Effector CD4-positive, alpha-beta T cell (primary cell): ENCODE data around the gene BSND.
"Not testable (repeated sequence)": the region's sequence is repeated elsewhere in the genome, so short reads cannot be mapped to it uniquely, and the experiment has no call there.

Experiments used
- DNase-seq: peaks from one replicate; pipeline ENCODE4 v3.0.0-alpha.2; 2020

Gene BSND

DNA sequence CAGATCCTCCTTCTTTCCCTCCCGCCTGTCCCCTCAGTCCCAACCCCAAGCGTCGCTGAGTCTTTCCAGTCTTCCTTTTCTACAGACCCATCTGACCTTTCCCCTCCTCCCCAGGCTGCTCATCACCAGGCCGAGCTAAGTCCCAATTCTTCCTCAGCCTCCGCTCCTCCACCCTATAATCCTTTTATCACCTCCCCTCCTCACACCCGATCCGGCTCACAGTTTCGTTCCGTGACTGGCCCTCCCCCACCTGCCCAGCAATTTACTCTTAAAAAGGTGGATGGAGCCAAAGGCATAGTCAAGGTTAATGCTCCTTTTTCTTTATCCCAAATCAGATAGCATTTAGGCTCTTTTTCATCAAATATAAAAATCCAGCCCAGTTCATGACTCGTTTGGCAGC is 25.4 kb downstream of the BSND start:
- not testable (repeated sequence) for DNase-seq

DNA sequence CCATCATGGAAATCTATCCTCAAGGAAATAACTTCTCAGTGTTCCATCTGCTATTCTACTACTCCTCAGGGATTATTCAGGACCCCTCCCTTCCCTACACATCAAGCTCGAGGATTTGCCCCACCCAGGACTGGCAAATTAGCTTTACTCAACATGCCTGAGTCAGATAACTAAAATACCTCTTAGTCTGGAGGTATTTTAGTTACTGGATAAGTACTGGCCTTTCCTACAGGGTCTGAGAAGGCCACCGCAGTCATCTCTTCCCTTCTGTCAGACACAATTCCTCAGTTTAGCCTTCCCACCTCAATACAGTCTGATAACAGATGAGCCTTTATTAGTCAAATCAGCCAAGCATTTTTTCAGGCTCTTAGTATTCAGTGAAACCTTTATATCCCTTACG is 27.9 kb downstream of the BSND start:
- DNase-seq = not testable (repeated sequence)

DNA sequence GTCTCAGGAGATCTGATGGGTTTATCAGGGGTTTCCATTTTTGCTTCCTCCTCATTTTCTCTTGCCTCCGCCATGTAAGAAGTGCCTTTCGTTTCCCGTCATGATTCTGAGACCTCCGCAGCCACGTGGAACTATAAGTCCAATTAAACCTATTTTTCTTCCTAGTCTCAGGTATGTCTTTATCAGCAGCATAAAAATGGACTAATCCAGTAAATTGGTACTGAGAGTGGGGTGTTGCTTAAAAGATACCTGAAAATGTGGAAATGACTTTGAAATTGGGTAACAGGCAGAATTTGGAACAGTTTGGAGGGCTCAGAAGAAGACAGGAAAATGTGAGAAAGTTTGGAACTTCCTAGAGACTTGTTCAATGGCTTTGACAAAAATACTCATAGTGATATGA is 32.4 kb downstream of the BSND start:
- DNase-seq = not testable (repeated sequence)

DNA sequence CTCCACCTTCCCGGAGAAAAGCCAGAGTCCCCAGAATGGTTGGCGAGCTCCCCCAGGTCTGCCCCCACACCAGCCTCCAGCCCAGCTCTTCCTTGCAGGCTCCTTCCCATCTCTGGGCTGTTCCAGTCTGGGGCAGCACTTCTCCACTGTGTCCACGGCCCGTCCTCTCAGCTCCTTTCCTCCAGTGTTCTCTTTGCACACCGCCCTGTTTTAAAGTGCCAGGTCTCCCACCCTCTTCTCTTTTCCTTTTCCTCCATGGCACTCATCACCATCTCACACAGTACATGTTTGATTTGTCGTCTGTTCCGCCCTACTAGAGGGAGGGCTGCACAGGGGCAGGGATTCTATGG is 34.5 kb downstream of the BSND start:
- no peak for DNase-seq

DNA sequence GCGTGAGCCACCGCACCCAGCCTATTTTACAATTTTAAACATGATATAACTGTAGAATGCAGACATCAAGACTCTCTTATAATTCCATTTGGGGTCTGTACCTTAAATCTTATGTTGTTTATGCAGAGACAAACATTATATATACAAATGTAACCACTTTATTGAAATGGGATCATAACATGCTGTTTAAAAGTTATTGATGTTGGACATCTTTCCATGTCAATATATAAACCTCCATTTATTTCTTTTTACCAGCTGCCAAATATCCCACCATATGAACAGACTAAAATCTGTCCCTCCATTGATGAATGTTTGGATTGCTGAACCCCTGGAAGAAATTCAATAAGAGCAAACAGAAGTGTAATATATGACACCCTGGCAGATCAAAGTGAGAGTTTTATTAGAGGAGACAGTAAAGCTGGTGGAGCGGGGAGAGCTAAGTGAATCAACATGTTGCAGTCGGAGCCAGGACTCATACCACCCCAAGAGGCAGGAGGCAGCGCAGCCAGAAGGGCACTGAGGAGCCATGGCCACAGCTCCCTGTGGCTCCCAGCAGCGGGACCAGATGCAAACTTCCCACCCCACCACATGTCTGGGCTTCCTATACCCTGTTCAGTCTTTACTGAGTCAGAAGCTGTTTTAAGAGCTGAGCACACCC is 35.9 kb downstream of the BSND start:
- no peak for DNase-seq

DNA sequence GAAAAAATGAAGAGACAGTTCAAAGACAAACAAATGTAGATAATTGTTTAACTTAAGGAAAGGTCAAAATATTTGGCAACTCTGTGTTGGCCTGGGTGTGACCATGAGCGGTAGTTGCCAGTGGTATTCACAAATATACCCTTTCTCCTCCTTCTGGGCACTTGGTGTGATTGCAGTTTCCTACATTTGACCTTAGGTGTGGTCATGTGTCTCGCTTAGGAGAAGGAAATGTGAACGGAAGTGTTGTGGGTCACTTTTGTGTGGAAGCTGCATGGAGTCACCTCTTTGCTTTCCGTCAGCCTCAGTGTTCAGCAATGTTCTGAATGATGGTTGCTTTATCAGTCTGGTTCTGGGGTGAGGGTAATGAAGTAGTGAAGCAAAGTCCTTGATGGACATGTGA is 37.2 kb downstream of the BSND start:
- DNase-seq = no peak

DNA sequence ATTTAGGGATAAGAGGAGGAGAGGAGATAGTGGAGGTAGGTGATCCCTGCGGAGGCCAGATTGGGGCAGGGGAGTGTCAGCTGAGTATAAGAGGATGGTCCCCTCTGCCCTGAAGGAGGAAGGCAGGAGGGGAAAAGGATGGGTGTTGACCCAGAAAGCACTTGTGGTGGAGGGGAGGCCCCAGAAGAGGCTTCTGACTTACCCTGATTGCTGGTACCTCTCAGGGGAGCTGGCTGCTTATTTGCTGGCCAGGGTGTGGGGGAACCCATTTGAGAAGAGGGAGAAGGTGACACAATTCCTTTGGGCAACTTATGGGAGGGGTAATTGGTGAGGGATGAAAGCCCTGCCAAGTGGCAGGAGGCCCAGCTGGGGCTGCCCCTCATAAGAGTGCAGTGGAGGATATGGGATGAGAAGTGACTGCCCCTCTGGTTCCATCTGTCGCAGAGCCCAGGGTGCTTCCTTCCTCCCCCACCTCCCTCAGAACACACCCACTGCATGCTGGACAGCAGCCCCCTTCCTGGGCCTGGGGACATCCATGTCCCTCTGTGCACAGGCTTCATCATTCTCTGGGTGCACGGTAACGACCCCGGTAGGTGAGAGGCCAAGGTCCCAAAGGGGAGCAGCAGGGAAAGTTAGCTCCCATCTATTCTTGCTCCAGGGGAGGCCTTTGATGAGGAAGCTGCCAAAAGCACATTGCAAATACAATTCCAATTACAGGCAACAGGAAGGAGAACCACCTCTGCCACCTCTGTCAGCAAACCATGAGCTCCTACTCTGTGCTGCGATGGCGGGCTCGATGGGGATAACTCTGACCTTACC is 39.2 kb downstream of the BSND start:
- DNase-seq = no peak

DNA sequence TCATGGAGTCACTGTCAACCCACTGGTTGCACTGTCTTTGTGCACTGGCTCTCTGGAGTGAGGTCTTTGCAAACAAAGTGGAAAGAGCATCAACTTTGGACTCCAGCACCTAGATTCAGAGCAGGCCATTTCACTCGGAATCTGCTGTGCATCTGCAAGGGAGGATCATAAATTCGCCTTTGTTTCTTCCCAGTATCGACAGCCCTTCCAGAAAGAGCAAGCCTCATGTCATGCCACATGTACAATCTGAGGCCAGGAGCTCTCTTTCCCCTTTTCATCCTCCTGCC is 39.8 kb downstream of the BSND start:
- DNase-seq = no peak

DNA sequence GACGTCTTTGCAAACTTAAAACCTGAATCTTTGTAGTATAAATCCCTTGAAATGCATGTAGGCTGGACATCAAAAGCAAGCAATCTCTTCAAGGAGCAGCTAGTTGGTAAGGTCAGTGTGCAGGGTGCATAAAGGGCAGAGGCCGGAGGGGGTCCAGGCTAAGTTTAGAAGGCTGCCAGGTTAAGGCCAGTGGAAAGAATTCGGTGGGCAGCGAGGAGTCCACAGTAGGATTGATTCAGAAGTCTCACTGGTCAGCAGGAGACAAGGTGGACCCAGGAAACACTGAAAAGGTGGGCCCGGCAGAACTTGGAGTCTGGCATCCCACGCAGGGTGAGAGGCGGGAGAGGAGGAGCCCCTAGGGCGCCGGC is 40.2 kb downstream of the BSND start:
- no peak for DNase-seq

DNA sequence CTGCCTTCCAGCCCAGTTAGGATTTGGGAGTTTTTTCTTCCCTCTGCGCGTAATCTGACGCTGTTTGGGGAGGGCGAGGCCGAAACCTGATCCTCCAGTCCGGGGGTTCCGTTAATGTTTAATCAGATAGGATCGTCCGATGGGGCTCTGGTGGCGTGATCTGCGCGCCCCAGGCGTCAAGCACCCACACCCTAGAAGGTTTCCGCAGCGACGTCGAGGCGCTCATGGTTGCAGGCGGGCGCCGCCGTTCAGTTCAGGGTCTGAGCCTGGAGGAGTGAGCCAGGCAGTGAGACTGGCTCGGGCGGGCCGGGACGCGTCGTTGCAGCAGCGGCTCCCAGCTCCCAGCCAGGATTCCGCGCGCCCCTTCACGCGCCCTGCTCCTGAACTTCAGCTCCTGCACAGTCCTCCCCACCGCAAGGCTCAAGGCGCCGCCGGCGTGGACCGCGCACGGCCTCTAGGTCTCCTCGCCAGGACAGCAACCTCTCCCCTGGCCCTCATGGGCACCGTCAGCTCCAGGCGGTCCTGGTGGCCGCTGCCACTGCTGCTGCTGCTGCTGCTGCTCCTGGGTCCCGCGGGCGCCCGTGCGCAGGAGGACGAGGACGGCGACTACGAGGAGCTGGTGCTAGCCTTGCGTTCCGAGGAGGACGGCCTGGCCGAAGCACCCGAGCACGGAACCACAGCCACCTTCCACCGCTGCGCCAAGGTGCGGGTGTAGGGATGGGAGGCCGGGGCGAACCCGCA is 40.8 kb downstream of the BSND start, which contains the start of gene PCSK9:
Gene PCSK9, plus strand, starts transcription at position 207 of the 741 bp plus-strand sequence. Its CDS starts 290 bp downstream, at position 497.
- no peak for DNase-seq

DNA sequence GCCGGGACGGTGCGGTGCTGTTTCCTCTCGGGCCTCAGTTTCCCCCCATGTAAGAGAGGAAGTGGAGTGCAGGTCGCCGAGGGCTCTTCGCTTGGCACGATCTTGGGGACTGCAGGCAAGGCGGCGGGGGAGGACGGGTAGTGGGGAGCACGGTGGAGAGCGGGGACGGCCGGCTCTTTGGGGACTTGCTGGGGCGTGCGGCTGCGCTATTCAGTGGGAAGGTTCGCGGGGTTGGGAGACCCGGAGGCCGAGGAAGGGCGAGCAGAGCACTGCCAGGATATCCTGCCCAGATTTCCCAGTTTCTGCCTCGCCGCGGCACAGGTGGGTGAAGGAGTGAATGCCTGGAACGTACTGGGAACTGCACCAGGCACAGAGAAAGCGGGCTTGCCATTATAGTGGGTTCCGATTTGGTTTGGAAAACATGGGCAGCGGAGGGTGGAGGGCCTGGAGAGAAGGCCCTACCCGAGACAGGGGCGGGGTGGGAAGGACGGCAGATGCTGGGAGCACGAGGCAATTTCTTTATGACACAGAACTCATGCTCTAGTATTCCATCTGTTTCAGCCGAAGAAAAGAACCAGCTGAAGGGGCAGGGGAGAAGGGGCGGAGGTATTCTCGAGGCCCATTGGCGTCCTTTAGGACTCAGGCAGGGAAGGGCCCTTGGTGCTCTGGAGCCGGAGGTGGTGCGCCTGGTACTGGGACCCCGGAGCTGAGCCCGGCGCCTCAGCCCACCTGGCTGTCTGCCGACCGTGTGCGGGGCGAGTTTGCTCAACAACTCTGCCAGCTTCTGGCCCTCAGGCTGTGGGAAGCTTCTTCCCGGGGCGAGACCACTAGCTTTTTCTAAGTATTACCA is 41.6 kb downstream of the BSND start:
- DNase-seq = no peak

DNA sequence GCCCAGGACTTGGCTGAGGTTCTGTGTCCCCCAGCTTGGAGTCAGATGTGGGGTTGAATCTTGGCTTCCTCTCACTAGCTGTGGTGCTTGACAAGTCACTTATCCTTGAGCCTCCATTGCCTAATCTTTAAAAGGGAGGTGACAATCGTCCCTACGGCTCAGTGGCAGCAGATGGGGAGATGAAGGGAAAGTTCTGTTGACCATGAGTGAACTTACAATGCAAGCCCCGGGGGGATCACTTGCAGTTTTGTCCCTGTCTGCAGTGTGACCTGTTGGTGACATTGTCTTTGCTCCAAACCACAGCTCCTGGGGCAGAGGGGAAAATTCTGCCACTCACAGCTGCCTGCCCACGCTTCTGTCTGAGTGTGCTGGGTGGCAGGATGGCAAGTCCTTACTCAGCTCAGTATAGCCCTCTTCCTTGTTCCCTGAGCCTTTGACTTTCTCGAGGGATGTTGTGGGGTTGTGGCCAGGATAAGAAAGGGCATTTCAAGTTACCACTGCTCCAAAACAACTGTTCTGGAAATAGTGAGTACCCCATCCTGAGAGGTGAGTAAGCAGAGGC is 42.3 kb downstream of the BSND start:
- no peak for DNase-seq

DNA sequence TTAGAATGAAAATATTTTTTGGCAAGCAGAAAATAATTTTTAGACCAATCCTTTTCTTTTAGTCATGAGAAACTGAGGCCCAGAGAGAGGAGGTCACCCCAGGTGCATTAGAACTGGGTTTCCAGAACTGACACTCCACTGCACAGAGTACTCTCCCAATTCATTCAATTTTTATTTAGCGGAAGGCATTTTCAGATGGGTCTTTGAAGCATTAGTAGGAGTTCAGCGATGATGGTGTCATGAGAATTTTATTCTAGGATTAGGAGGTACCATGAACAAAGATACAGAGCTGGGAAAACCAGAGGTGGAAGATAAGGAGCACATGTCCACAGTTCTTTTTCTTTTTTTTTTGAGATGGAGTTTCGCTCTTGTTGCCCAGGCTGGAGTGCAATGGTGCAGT is 42.9 kb downstream of the BSND start:
- no peak for DNase-seq

DNA sequence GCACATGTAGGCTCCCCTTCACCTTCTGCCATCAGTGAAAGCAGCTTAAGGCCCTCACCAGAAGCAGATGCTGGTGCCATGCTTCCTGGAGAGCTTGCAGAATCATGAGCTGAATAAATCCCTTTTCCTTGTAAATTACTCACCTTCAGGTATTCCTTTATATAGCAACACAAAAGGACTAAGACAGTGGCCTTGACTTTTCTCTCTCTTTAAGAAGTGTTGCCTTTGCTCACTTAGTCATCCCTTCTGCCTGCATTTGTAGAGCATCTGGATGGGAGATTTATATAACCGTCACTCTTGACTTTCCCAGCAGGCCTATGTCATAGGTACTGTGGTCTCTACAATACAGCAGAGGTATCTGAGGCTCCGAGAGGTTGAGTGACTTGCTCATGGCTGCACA is 44.3 kb downstream of the BSND start:
- no peak for DNase-seq

DNA sequence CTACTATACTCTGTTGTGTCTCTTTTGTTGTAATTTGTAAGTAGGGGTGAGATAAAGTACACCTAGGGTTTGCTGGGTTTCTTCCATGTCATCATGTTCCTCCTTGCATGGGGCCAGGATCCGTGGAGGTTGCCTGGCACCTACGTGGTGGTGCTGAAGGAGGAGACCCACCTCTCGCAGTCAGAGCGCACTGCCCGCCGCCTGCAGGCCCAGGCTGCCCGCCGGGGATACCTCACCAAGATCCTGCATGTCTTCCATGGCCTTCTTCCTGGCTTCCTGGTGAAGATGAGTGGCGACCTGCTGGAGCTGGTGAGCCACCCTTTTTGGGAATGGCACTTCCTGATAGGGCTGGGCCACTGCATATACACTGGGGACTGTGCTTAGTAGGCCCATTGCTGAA is 45.0 kb downstream of the BSND start:
- DNase-seq = no peak

DNA sequence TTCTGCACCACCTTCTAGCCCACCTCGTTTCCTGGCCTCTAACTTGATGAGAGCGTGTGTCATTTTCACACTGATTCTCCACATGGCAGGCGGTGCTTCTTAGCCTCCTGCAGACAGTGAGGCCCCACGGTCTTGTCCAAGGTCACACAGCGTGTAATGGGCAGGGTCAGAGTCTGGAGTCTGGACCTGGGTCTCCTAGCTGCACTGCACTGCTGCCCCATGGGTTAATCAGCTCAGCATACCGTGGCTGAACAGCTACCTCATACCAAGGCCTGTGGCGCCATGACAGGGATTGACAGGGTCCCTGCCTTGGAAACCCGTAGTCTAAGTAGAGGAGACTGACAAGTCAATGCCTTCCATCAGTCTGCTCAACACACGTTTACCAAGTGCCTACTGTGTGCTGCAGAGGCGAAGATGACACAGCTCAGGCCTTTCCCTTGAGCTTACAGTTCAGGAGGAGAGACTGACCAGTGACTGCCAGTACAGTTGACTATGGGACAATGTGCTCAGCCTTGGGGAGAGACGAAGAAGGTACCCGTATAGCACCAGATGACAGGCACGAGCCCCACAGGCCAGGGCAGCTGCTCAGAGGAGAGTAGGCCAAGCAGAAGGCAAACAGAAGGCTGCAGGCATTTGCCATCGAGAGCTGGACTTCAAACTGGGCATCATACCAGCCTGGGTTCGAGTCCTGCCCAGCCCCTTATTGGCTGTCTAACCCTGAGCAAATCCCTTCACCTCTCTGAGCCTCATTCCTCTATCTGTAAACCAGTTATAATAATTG is 46.1 kb downstream of the BSND start:
- DNase-seq = no peak

DNA sequence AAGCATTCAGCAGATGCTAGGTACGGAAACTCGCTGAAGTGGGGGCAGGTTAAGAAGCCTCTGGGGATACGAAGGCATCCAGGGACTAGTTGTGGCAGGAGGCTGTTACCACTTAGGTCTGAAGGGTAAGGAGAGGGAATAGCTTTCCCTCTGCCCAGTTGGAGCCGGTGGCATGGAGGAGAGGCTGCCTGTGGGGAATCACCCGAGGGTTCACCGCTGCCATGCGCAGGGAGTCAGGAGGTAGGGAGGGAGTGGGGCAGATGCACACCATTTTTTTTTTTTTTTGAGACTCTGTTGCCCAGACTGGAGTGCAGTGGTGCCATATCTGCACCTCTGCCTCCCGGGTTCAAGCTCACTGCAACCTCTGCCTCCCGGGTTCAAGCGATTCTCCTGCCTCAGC is 46.7 kb downstream of the BSND start:
- no peak for DNase-seq

DNA sequence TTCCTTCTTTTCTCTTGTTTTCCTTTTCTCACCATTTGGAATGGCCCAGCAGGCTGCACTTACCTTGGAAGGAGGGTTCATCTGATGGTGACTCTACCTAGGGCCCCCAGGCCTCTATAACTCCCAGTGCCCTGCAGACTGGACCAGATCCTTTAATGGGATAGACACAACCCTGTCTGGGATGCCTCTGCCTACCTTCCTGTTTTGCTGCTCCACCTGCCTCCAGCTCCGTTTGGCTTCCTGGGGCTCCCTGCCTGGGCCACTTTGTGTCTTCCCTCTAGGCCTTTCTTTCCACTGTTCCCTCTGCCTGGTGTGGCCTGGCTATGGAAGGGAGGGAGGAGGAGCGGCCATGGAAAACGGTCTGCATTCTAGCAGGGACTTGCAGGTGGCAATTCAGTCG is 48.1 kb downstream of the BSND start:
- DNase-seq = no peak

DNA sequence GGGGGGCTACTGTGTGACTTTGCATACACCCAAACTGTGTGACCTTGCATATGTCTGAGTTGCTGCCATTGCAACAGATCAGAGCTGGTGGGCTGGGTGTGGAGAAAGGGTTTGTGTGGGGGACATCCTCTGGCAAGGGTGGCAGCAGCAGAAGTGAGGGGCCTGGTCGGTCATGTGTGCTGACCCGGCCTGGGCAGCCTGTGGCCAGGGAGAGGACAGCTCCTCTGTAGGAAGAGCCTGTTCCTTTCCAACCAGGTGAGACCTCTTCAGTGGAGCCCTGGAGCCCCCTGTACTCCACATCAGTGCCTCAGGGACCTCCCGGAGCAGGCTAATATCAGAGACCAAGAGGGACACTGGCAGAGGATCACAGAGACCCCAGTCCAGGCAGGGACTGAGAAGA is 48.9 kb downstream of the BSND start:
- no peak for DNase-seq

DNA sequence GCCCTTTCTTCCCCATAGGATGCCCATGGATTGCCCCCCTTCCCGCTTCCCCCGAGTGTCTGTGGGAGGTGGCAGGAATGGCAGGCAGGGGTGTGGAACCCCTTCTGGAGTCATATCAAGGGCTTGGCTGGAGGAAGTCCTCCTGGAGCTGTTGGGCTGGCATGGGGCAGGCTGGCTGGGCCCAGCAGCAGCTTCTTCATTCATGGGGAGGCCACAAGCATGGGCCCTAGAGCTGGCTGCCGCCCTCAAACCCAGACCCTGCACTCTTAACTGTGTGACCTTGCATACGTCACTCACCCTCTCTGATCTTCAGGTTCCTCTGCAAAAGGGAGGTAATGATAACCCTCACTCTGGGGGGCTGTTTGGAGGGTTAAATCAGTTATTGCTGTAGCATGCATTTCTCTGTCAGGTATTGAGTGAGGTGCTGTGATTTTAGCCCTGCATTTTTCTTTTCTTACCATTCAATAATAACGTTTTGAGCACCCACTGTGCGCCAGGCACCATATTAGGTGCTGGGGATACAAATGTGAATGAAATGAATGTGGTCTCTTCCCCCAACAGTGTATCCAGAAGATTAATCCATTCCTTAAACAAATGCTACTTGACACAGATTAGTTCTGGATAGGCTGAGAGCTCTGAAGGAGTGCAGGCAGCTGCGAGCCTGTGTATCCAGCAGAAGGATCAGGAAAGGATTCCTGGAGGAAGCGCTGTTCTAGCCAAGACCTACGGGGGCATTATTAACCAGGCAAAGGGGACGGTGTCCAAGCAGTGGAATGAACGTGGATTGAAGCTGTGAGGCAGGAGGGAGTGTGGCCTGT is 49.9 kb downstream of the BSND start:
- DNase-seq = no peak

DNA sequence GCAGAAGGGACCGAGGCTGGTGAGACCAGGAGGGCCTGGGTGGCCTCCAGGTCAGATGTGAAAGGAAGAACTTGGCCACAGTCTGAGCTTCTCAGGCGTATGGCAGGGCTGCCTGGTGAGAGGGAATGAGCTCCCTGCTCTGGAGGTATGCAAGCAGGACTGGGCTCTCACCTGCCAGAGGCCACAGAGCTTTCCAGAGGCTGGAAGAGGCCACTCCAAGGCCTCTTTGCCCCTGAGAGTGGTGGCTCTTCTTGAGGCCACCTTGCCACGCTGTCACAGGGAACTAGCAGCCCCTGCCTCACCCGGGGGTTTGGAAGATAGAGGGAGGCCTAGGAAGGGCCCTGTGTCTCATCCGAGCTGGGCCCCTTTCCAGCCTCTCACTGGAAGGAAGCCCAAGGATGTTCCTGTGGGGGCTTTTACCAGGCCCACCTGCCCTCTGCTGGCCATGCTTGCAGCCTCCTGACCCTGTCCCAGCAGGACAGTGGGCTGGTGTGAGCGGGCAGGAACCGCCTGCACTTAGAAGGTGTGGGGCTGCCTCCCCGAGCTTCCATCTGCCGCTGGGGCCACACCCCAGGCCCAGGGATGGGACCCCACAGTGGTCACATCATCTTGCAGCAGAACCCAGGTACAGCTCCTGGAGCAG is 50.7 kb downstream of the BSND start:
- DNase-seq = no peak
